ENCODE results near the gene DCDC2. TPM values are rescaled to one million over a fixed set of nuclear protein-coding genes. Genes with fewer than 3 reads are reported as not detected.
"Not testable (repeated sequence)": the region's sequence is repeated elsewhere in the genome, so short reads cannot be mapped to it uniquely, and the experiment has no call there.

DCDC2 gene
- total RNA-seq, 2 donors from 2014 or later = 0.34 to 2.5 TPM

- no peaks in the 10 kb centered on the region for H3K36me3 ChIP-seq
- TF ChIP-seq, protein P1, sequence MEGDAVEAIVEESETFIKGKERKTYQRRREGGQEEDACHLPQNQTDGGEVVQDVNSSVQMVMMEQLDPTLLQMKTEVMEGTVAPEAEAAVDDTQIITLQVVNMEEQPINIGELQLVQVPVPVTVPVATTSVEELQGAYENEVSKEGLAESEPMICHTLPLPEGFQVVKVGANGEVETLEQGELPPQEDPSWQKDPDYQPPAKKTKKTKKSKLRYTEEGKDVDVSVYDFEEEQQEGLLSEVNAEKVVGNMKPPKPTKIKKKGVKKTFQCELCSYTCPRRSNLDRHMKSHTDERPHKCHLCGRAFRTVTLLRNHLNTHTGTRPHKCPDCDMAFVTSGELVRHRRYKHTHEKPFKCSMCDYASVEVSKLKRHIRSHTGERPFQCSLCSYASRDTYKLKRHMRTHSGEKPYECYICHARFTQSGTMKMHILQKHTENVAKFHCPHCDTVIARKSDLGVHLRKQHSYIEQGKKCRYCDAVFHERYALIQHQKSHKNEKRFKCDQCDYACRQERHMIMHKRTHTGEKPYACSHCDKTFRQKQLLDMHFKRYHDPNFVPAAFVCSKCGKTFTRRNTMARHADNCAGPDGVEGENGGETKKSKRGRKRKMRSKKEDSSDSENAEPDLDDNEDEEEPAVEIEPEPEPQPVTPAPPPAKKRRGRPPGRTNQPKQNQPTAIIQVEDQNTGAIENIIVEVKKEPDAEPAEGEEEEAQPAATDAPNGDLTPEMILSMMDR (IDR thresholded peaks at IDR 0.05) = no peak
- TF ChIP-seq POLR2AphosphoS5 (IDR thresholded peaks at IDR 0.05) (no peak), POLR2A (IDR thresholded peaks at IDR 0.05) (no peak)
- WGBS = 90% methylated on average over 4 of the region's 4 CpGs
- intact Hi-C loops (cut with DNase I) = no loop called here
- DNase-seq (ENCODE audit: low spot score) = no peak
- no peaks in the 10 kb centered on the region for H3K9me3 ChIP-seq
- H3K27ac ChIP-seq = no peak overlapping the region
- H3K27me3 ChIP-seq (replicated peaks; ENCODE audit: insufficient read depth) = no peaks in the 10 kb centered on the region
- no peaks in the 10 kb centered on the region for H3K4me1 ChIP-seq (replicated peaks)
- H3K4me3 ChIP-seq = no peak overlapping the region
Measured at GRCh38 chr6:24327756-24328155, 30.1 kb downstream of the DCDC2 start.

GRCh38 chr6:24325978-24326377 lies 31.9 kb downstream of the DCDC2 start:
- Histone ChIP-seq H3K4me1 (replicated peaks) (no peaks in the 10 kb centered on the region), H3K27me3 (replicated peaks; ENCODE audit: insufficient read depth) (no peaks in the 10 kb centered on the region), H3K27ac (no peak overlapping the region), H3K36me3 (no peaks in the 10 kb centered on the region), H3K9me3 (no peaks in the 10 kb centered on the region), H3K4me3 (no peak overlapping the region)
- intact Hi-C loops (cut with DNase I) = no loop called here
- WGBS = 86% methylated on average over 1 of the region's 1 CpG
- TF ChIP-seq, protein P1 (IDR thresholded peaks at IDR 0.05) = no peak
- TF ChIP-seq POLR2AphosphoS5 (IDR thresholded peaks at IDR 0.05) (no peak), POLR2A (IDR thresholded peaks at IDR 0.05) (no peak)
- DNase-seq (ENCODE audit: low spot score) = no peak

DNA sequence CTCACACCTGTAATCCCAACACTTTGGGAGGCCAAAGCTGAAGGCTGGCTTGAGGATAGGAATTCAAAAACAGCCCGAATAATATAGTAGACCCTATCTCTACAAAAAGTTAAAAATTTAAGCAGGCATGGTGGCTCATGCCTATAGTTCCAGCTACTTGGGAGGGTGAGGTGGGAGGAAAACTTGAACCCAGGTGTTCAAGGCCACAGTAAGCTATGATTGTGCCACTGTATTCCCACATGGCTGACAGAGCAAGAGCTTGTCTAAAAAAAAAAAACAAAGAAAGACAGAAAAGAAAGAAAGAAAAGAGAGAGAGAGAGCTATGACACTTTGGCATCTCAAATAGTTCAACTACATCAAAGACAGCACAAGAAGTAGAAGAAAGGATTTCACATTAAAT lies 33.2 kb downstream of the DCDC2 start:
- WGBS = 92% methylated on average over 1 of the region's 1 CpG
- Histone ChIP-seq H3K4me1 (replicated peaks) (no peaks in the 10 kb centered on the region), H3K27ac (no peak overlapping the region), H3K36me3 (no peaks in the 10 kb centered on the region), H3K9me3 (no peaks in the 10 kb centered on the region), H3K27me3 (replicated peaks; ENCODE audit: insufficient read depth) (no peaks in the 10 kb centered on the region), H3K4me3 (no peak overlapping the region)
- TF ChIP-seq POLR2A (IDR thresholded peaks at IDR 0.05) (no peak), POLR2AphosphoS5 (IDR thresholded peaks at IDR 0.05) (no peak)
- TF ChIP-seq, protein P1 (IDR thresholded peaks at IDR 0.05) = no peak
- DNase-seq (ENCODE audit: low spot score) = no peak
- intact Hi-C loops (cut with DNase I) = no loop called here

DNA sequence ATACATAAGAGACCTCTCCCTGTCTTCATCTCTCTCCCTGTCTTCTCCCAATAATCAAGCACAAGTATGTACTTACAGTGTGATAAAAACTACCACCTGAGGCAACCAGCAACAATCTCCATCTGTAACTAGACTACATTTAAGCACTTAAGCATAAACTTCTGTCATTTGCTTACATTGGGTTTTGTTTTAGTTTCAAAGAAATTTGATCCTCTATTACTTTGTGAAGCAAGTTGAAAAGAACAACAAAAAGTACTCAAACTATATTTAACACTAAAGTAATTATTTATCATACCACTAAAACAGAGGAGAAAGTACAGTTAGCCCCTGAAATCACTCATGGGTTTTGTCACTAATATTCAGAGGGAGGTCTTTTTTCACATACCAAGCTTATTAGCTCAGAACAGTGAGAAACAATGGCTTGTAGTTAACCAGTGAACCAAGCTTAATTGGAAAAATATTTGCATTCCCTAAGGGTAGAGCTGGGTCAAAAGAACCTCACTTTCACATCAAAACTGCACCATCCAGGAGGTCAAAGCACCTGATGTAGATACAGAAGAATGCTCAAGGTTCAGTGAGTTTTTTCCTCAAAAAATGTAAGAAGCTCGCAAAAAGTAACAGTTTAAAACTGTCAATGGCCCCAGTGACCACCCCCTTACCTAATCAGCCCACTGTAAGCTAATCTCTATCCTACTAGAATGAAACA lies 34.1 kb downstream of the DCDC2 start:
- TF ChIP-seq POLR2A (IDR thresholded peaks at IDR 0.05) (no peak), POLR2AphosphoS5 (IDR thresholded peaks at IDR 0.05) (no peak)
- TF ChIP-seq, protein P1 (IDR thresholded peaks at IDR 0.05) = no peak
- 88% methylated on average over 1 of the region's 1 CpG for WGBS
- Histone ChIP-seq H3K4me3 (no peak overlapping the region), H3K9me3 (no peaks in the 10 kb centered on the region), H3K27ac (no peak overlapping the region), H3K27me3 (replicated peaks; ENCODE audit: insufficient read depth) (no peaks in the 10 kb centered on the region), H3K36me3 (no peaks in the 10 kb centered on the region), H3K4me1 (replicated peaks) (no peaks in the 10 kb centered on the region)
- no peak for DNase-seq (ENCODE audit: low spot score)
- intact Hi-C loops (cut with DNase I) = no loop called here

- WGBS = 90% methylated on average over 3 of the region's 3 CpGs
- intact Hi-C loops (cut with DNase I) = no loop called here
Measured at GRCh38 chr6:24322924-24323323, 34.9 kb downstream of the DCDC2 start.

DNA sequence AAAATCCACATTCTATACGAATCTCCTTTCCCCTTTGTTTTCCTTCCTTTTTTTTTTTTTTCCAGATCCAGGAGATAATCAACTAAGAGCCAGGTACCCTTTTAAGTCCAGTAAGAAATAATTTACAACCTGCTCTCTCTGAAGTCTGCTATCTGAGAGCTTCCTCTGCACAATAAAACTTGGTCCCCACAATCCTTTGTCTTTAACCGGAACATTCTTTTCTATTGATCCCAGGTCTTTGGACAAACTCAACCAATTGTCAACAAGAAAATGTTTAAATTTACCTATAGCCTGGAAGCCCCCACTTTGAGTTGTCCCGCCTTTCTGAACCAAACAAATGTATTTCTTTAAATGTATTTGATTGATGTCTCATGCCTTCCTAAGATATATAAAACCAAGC lies 35.4 kb downstream of the DCDC2 start:
- H3K9me3 ChIP-seq; H3K36me3 ChIP-seq; H3K27me3 ChIP-seq (replicated peaks; ENCODE audit: insufficient read depth); intact Hi-C loops (cut with DNase I); H3K4me3 ChIP-seq; DNase-seq (ENCODE audit: low spot score); H3K4me1 ChIP-seq (replicated peaks); H3K27ac ChIP-seq: not testable (repeated sequence)
- WGBS = 42% methylated on average over 3 of the region's 3 CpGs

More at GRCh38 chr6:24322924-24323323, 34.9 kb downstream of the DCDC2 start:
- Histone ChIP-seq H3K9me3 (no peaks in the 10 kb centered on the region), H3K36me3 (no peaks in the 10 kb centered on the region), H3K27ac (no peak overlapping the region), H3K27me3 (replicated peaks; ENCODE audit: insufficient read depth) (no peaks in the 10 kb centered on the region), H3K4me3 (no peak overlapping the region), H3K4me1 (replicated peaks) (no peaks in the 10 kb centered on the region)
- no peak for DNase-seq (ENCODE audit: low spot score)
- TF ChIP-seq POLR2A (IDR thresholded peaks at IDR 0.05) = no peak
- TF ChIP-seq POLR2AphosphoS5 (IDR thresholded peaks at IDR 0.05) = no peak
- TF ChIP-seq, protein P1 (IDR thresholded peaks at IDR 0.05) = no peak
